B cell (primary cell): Measurements from ENCODE around the gene SLC2A13. TPM values are rescaled to one million over a fixed set of nuclear protein-coding genes. Genes with fewer than 3 reads are reported as not detected.

ENCODE experiments used
- ATAC-seq: fragments of 200-7000 bp; cut with Tn5 transposase; one replicate; pipeline ENCODE4 v1.10.0; 2021; ENCODE audit warnings: low read depth, mild to moderate bottlenecking, moderate number of reproducible peaks, moderate library complexity
- CTCF ChIA-PET: fragments of 350-600 bp; sonication (Branson Sonifier 250); formaldehyde crosslinking; loops from one replicate; lab custom pipeline; 2021; ENCODE audit warnings: antibody characterized with exemption, inconsistent platforms; lab: Charles Lee
- POLR2A ChIA-PET: fragments of 350-600 bp; sonication (Branson Sonifier 250); formaldehyde crosslinking; loops from one replicate; lab custom pipeline; 2021; ENCODE audit warnings: antibody characterized with exemption; lab: Charles Lee
- DNase-seq: peaks from one replicate; pipeline ENCODE4 v3.0.0; 2013
- H2AFZ ChIP-seq: 2 replicates; pipeline ENCODE4 v1.6.1; 2012; ENCODE audit warnings: mild to moderate bottlenecking, low read depth, low read length; ENCODE audit not compliant: insufficient read depth, poor library complexity, severe bottlenecking
- H3K27ac ChIP-seq, 2 donors: 1 replicate in 1 of 2; 2 replicates in 1 of 2; pipeline ENCODE4 v1.5.1; 2012 to 2013; ENCODE audit warnings: low read length in 2 of 2, mild to moderate bottlenecking in 2 of 2, moderate library complexity in 1 of 2
- H3K27me3 ChIP-seq, 4 experiments: fragments of 200-600 bp in 1 of 4; sonication (generic) in 1 of 4; replicated peaks in 1 of 4; 1 replicate in 2 of 4; 2 replicates in 2 of 4; pipeline versions ENCODE4 v1.6.1 to v1.7.0; 2013 to 2016; ENCODE audit warnings: low read length in 3 of 4, mild to moderate bottlenecking in 2 of 4, mixed read lengths in 1 of 4, moderate library complexity in 1 of 4; ENCODE audit not compliant: insufficient read depth in 4 of 4, control insufficient read depth in 3 of 4; ENCODE audit errors: control extremely low read depth in 1 of 4
- H3K36me3 ChIP-seq, 2 experiments: replicated peaks in 1 of 2; 1 replicate in 1 of 2; 2 replicates in 1 of 2; pipeline versions ENCODE4 v1.6.1 to v1.7.1; 2013; ENCODE audit warnings: low read length in 1 of 2; ENCODE audit not compliant: insufficient read depth in 2 of 2, control insufficient read depth in 1 of 2; ENCODE audit errors: control extremely low read depth in 1 of 2, extremely low read depth in 1 of 2
- H3K4me1 ChIP-seq, 2 donors: fragments of 200-600 bp in 1 of 2; sonication (generic) in 1 of 2; 1 replicate in 1 of 2; 2 replicates in 1 of 2; pipeline versions ENCODE4 v1.5.1 to v1.6.1; 2013 to 2017; ENCODE audit warnings: low read length in 2 of 2; ENCODE audit not compliant: control insufficient read depth in 2 of 2, insufficient read depth in 2 of 2
- H3K4me2 ChIP-seq: replicated peaks from 2 replicates; pipeline ENCODE3; 2012; ENCODE audit warnings: mild to moderate bottlenecking, low read depth, low read length; ENCODE audit not compliant: poor library complexity, severe bottlenecking
- H3K4me3 ChIP-seq, 5 experiments: fragments of 200-600 bp in 1 of 5; sonication (generic) in 1 of 5; 1 replicate in 3 of 5; 2 replicates in 2 of 5; pipeline versions ENCODE4 v1.5.1 to v1.7.0; 2011 to 2016; ENCODE audit warnings: low read length in 4 of 5, mild to moderate bottlenecking in 4 of 5, low read depth in 2 of 5, control low read depth in 1 of 5, moderate library complexity in 1 of 5; ENCODE audit not compliant: insufficient read depth in 1 of 5; ENCODE audit errors: control extremely low read depth in 1 of 5, extremely low read depth in 1 of 5
- H3K79me2 ChIP-seq: fragments of 200-600 bp; sonication (generic); one replicate; pipeline ENCODE4 v1.6.0; 2016; ENCODE audit warnings: low read length; ENCODE audit not compliant: control insufficient read depth, insufficient read depth
- H3K9ac ChIP-seq: fragments of 200-600 bp; sonication (generic); 2 replicates; pipeline ENCODE4 v1.6.1; 2017; ENCODE audit warnings: mild to moderate bottlenecking, low read length, moderate library complexity
- H3K9me3 ChIP-seq, 3 donors: one replicate each; pipeline versions ENCODE4 v1.6.1 to v1.7.1; 2013; ENCODE audit warnings: low read length in 2 of 3; ENCODE audit not compliant: control insufficient read depth in 2 of 3, insufficient read depth in 1 of 3; ENCODE audit errors: control extremely low read depth in 1 of 3
- H4K20me1 ChIP-seq: 2 replicates; pipeline ENCODE4 v1.6.0; 2012; ENCODE audit warnings: mild to moderate bottlenecking, low read length; ENCODE audit not compliant: insufficient read depth, control insufficient read depth, poor library complexity, severe bottlenecking
- H3K27ac Mint-ChIP-seq: one replicate; pipeline ENCODE4 v1.8.0; 2021; ENCODE audit warnings: mixed read lengths
- H3K27me3 Mint-ChIP-seq: one replicate; pipeline ENCODE4 v1.8.0; 2021; ENCODE audit warnings: mixed read lengths
- H3K4me1 Mint-ChIP-seq: one replicate; pipeline ENCODE4 v1.8.0; 2021; ENCODE audit warnings: mixed read lengths
- H3K4me3 Mint-ChIP-seq: one replicate; pipeline ENCODE4 v1.8.0; 2021; ENCODE audit warnings: mixed read lengths
- H3K9me3 Mint-ChIP-seq: one replicate; pipeline ENCODE4 v1.8.0; 2022; ENCODE audit warnings: mixed read lengths; ENCODE audit not compliant: insufficient read depth
- CTCF ChIP-seq: fragments of 200-600 bp; IDR thresholded peaks from one replicate; pipeline ENCODE4 v1.8.0; 2022; ENCODE audit warnings: antibody characterized with exemption, mild to moderate bottlenecking
- EZH2 ChIP-seq: IDR thresholded peaks from 2 replicates; pipeline ENCODE4 v1.6.1; 2012; ENCODE audit warnings: borderline replicate concordance, low read depth, mild to moderate bottlenecking, moderate library complexity, low read length; ENCODE audit not compliant: insufficient read depth, poor library complexity, severe bottlenecking
- WGBS: methylation state at CpG from one replicate; pipeline ENCODE4 v1.1.5; 2013; ENCODE audit warnings: missing lambda C conversion rate; ENCODE audit not compliant: insufficient coverage; 5-methylcytosine and 5-hydroxymethylcytosine counted together
- intact Hi-C: fragments of 100-400 bp; cut with micrococcal nuclease; formaldehyde crosslinking; loops from one replicate; pipeline ENCODE4 v1.10.0; 2022
- polyA plus RNA-seq: library from polyadenylated mRNA; depleted of rRNA; stranded (reverse); fragments of >200 nt; gene quantifications from 2 replicates; pipeline ENCODE4 v1.2.3, GENCODE V29; 2012
- total RNA-seq, 2 donors: library from RNA; stranded (reverse); fragments of 120-200 nt in 1 of 2; gene quantifications; 1 replicate in 1 of 2; 2 replicates in 1 of 2; pipeline versions ENCODE4 v1.2.3 to v1.2.4, GENCODE V29; 2013 to 2022

SLC2A13 gene
- total and polyA plus RNA-seq, 2 donors (not counting 1 experiment from before 2014, with no cell fraction given): 2.1 to 8.6 TPM

- POLR2A ChIA-PET: no interaction called here
- WGBS: 100% methylated on average over 3 of the region's 5 CpGs
- intact Hi-C loops: no loop called here
- Histone ChIP-seq H3K36me3 (no peaks in the 10 kb centered on the region), H3K4me1 (no peaks in the 10 kb centered on the region), H3K9ac (no peak overlapping the region), H3K4me3 (no peak overlapping the region), H3K9me3 (peaks cover 0 to 3% (median 1%) of the 10 kb centered on the region in 3 donors), H2AFZ (no peak overlapping the region), H3K79me2 (no peaks in the 10 kb centered on the region), H3K27me3 (no peaks in the 10 kb centered on the region), H3K4me2 (no peak overlapping the region), H4K20me1 (no peaks in the 10 kb centered on the region), H3K27ac (no peak overlapping the region)
- no peak for TF ChIP-seq CTCF
- no peak for TF ChIP-seq EZH2
- Mint-ChIP-seq H3K9me3 (no peaks in the 10 kb centered on the region), H3K27ac (no peak overlapping the region), H3K27me3 (no peaks in the 10 kb centered on the region), H3K4me1 (no peaks in the 10 kb centered on the region), H3K4me3 (no peak overlapping the region)
- CTCF ChIA-PET: no interaction called here
- DNase-seq: no peak
- no peak for ATAC-seq
These were observed 298.8 kb downstream of the SLC2A13 start for GRCh38 chr12:39807043-39807442.

- Histone ChIP-seq H3K4me3 (no peak overlapping the region), H3K9me3 (peaks cover 0 to 3% (median 1%) of the 10 kb centered on the region in 3 donors), H3K27me3 (no peaks in the 10 kb centered on the region), H3K36me3 (no peaks in the 10 kb centered on the region), H4K20me1 (no peaks in the 10 kb centered on the region), H3K27ac (no peak overlapping the region), H2AFZ (no peak overlapping the region), H3K9ac (no peak overlapping the region), H3K4me1 (no peaks in the 10 kb centered on the region), H3K79me2 (no peaks in the 10 kb centered on the region), H3K4me2 (no peak overlapping the region)
- Mint-ChIP-seq H3K27me3 (no peaks in the 10 kb centered on the region), H3K4me1 (no peaks in the 10 kb centered on the region), H3K4me3 (no peak overlapping the region), H3K9me3 (no peaks in the 10 kb centered on the region), H3K27ac (no peak overlapping the region)
- ATAC-seq: no peak
- ChIA-PET CTCF (no interaction called here), POLR2A (no interaction called here)
- intact Hi-C loops: no loop called here
- TF ChIP-seq CTCF: no peak
- no peak for TF ChIP-seq EZH2
- DNase-seq: no peak
- 100% methylated on average over 1 of the region's 2 CpGs for WGBS
These were observed 300.2 kb downstream of the SLC2A13 start for GRCh38 chr12:39805651-39806050.
